Kidney tubule cell (primary cell): ENCODE data around the gene NID2.

ENCODE experiments used
- DNase-seq: peaks from one replicate; pipeline ENCODE4 v3.0.0-alpha.2; 2018; ENCODE audit warnings: low spot score

Gene NID2

DNA sequence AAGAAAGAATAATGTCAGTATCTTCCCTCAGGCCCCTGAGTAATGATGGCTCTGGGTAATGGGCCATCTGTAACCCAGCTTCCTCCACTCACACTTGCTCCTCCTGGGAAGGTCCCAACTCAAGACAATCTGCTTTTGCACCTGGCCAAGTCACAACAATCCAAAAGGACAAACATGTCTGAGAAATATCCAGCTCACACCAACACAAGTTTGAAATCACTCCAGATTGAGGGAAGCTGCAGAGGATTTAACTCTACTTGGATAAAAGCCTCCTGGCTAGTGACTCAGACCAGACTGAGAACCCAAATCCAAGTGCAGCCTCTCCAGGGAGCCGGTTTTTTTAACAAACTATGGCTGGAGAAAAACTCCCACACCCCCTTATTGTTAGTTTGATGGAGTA, 45.3 kb downstream of the NID2 start:
- DNase-seq = no peak

DNA sequence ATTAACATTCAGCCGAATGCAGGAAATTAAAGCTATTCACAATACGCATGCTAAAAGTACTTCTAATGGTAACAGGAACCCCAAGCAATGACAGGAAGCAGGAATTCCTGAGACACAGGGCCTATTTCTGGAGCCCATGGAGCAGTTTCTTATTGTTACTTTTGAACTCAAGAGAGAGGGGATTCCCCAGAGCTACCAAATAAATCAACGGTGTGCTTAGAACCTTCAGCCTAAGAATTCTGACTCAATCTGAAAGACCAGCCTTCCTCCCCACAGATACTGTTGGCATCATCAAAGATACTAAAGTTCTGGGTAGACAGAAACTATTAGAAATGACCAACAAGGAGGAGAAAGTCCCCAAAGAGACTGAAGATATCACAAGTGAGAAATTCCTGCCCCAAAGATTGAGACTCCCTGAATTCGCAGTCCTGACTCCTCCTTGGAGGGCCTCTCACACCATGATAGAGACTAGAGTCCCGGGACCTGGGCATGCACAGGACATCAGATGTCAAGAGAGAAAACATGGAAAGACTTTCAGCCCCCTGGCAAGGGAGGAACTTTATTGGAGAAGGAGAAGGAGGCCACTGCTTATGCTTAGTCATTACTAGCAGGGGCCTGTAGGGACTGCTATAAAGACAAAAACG, 46.8 kb downstream of the NID2 start:
- DNase-seq = peak; percentile 30

DNA sequence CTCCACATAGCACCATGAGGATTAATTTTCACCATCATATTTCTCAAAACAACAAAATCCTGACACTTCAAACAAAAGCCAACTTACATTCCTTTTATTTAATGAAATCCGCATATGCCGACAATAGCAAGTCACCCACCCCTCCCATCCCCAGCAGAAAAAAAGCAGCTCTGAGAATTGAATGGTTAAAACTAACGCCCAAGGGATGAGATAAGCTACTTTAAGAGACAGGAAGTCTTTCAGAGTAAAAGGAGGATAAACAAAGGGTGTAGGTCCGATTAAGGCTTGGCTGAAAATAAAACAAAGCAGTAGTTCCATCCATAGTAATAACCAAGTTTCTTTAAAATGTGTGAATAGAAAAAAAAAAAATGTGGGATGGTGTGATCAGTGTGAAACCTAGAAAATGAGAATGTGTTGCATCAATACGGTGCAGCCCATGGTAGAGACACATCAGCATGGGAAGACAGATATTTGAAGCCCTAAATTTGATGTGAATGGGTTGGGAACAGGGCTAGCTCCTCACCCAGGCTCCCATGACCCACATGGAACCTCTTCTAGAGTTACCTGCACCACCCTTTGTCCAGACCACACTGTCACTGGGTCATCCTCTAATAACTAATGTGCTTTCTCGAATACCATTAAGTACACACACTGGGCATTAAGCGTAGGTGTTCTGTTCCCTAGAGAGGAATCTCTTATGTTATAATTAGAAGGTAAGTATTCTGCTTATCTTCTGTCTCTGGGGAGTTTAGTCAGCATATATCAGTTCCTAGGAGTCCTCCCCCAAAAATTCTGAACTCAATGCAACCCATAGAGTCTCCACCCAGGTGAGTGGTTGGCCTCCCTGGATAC, 47.8 kb downstream of the NID2 start:
- no peak for DNase-seq

DNA sequence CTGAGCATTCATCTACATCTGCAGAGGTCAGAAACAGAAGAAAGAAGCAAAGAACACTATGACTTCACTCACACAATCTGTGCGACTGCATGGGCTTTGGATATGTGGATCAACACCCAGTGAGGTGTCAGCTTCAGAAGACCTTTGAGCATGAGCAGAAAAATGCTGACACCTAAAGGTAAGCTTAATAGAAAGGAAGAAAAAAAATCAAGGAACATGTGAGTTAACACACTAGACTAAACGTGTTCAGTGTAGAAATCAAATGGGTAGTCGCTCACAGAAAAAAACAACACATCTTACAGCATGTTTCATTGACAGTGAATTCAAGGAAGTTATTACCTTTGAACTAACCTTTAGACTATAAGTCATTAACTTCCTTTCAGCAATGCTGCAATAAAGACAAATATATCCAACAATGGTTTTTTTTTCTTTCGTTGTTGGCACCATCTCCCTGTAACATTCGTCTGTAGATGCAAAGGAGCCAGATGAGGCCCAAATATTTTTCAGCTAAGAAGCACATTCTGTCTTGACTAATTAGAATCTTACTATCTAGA, 48.6 kb downstream of the NID2 start:
- no peak for DNase-seq

DNA sequence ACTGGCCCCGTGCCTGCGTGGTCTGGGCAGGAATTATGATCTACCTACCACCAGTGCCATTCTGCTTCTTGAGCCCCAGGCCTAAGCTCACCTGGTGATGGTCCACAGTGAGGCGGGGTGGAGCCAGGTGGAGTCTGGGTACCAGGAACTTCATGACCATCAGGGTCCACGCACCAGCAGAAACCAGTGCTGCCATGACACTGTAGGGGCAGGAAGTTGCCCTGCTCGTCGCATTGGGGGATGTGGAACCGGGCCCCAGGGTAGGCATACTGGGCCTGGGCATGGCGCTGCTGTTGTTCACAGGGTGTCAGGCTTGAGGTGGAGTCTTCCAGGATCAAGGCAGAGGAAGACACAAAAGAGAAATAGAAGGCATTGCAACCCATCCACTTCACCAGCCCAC, 49.9 kb downstream of the NID2 start:
- no peak for DNase-seq

DNA sequence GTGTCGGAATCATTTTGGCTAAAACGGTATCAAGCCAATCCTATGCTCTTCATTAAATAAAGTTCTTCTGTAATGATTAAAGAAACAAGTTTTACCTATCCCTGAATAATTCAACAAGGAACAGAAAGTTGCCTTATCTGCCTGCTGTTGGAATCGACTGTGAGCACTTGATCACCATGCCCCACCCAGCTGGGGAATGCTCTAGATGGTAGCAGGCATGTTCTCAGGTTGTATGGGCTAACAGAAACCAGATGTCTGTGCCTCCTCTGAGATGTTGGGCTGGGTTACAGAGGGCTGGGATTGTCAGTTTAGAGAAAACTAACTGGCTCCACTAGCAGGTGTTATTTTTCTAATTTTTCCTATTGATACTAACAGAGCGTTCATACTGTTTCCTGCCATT, 50.6 kb downstream of the NID2 start:
- DNase-seq = no peak

DNA sequence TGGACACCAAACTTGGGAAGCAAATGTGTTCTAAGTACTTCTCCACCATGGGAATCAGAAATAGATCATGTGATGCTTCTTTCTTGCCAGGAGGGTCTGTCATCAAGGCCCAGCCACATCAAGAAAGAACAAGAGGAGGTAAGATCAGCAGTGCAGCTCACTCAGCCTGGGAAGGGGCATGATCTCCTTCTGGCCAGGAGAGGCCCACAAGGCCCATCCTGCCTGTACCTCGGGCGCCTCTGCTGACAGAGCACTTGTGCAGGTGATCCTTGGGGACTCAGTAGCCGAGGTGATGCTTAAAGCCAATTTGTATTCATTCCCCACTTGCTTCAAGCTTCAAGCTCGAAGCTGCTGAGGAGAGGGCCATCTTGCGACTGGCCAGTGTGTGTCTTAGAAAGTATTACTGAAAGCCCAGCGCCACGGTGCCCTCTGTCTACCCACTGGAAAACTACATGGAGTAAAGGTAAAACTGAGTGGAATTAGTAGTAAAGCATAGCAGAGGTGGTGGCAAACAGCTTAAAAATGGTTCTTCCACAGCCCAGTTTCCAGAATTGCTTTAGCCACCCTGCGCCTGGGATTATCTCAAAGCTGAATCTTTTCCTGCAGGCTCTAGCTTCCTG, 53.3 kb downstream of the NID2 start:
- peak; percentile 21 for DNase-seq

DNA sequence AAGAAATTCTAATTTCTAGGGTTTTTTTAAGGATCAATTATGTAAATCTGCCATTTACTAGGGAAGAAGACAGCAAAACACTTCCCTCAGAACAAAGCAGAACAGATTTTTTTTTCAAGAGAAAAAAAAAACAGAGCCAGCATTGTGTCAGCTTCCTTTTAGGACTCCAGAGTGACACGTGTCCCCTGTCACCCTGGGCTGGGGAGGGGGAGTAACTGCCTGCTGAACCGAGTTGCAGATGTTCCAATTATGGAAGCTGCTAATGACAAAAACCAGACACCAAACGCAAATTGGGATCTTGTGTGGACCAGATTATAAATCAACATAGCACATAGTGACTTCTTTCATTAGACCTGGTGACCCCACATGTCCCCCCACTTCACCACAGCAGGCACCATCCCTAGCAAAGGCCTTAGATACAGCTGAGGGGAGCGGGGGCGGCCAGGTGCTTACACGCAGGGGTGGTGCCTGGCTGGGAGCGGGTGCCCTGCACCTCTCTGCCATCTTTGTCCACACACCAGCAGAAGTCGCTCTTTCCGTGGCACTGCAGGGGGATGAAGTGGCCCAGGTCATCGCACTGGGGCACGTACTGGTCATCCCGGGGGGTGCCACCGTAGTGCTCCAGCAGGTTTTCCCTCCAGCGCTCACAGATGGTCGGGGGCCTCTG, 54.1 kb downstream of the NID2 start:
- no peak for DNase-seq

DNA sequence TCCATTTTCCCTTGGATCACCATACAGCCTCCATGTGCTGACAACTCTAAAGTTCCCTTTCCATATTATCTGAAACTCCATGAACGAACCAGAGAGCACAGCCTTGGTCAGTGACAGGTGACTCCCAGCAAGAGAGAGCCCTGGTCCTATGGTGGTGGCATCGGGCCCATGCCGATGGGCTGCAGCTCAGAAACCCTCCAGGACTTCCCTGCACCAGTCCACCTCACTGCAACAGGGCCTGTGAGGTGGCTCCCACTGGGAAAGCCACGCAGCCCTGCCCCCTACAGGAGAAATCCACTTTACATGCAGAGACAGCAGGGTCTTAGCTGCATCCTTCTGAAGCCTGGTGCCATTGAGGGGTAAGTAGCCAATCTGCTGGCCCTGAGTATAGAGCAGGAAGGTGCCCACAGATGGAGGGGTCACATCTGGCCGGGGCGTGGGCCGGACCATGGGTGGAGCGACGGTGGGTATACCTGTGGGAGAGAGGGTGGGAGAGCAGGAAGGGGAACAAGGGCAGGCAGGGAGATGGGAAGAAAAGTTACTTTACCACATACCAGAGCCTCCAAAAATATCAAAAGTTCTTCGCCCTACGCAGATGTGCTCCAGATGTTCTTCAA, 54.8 kb downstream of the NID2 start:
- DNase-seq = no peak

DNA sequence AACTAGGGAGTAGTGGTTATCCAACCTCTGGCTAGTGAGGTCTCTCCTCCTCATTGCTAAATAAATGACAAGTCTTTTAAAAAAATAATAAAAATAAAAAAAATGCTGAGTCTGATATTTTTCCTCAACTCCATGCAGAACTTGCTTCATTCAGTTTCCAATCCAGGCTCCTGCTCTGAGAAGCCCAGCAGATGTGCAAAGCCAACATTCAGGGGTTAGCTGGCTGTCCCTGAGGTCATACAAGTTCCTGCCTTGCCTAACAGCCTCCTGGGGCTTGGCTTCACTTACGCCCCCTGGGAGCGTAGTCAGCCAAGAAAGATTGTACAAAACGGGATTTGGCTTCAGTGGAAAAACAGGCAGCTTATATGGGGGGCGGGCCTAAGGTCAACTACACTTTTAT, 56.2 kb downstream of the NID2 start:
- no peak for DNase-seq

DNA sequence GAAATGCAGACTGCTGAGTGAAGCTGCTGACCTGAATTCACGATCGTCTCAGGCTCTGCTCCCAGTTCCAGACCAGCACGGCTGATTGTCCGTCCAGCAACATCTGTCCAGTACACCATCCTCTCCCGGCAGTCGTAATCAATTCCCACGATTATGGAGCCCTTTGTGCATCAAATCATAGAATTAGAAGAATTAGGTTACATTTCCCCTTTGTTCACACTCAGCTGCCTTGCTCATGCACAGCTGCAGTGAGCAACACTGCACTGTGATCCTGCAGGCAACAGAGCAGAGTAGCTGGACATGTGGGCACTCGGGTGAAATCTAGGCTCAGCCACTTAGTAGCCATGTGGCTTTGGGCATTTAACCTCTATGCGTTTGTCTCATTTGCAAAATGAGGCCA, 57.3 kb downstream of the NID2 start:
- DNase-seq = no peak

DNA sequence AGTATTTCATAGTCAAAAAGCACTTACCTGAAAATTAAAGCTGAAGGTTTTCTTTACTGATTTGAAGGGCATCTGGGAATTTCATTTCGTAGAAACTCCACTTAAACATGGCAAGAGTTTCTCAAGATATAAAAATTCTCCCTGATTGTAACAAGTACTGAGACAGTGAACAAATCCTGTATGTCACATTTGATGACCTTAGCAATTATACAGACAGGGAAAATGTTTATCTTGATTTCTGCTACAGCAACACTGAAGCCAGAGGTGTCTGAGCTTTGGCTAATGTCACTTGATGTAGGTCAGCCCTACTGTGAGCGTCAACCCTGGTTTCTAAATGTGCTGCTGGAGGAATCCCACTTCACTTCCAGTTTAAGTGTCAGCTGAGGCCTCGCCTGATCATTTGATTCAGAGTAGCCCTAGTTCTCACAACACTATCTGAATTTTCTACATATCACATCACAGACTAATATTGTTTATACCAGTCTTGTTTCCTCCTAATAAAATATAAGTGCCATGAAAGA, 58.6 kb downstream of the NID2 start:
- no peak for DNase-seq

DNA sequence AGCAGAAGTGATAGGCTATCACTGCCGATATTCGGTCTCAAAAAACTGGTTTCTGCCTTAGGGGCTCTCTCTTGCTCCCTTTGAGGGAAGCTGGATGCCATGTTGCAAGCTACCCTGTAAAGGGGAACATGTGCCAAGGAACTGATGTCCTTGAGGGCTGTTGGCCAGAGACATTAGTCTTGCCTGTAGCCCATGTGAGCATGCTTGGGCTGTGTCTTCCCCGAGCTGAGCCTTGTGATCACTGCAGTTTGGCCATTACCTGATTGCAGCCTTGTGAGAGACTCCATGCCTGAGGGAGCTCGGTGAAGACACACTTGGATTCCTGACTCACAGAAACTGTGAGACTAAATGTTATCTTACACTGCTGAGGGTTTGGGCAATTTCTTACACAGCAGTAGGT, 60.7 kb downstream of the NID2 start:
- no peak for DNase-seq

DNA sequence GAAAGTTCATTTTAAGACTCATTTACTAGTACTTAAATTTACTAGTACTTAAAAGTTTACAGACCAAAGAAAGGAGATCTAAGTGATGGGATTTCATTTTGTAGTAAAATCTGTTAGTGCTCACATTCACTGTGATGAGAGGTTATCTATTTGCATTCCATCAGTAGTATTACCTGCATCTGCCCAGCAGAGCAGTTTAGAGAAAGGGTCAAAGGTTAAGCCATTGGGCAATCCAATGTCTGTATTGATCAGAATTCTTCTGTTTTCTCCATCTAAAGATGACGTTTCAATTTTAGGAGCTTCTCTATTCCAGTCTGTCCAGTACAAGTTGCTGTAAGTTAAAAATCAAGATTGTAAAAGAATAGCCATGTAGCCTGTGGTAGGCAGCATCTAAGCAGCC, 61.2 kb downstream of the NID2 start:
- DNase-seq = no peak

DNA sequence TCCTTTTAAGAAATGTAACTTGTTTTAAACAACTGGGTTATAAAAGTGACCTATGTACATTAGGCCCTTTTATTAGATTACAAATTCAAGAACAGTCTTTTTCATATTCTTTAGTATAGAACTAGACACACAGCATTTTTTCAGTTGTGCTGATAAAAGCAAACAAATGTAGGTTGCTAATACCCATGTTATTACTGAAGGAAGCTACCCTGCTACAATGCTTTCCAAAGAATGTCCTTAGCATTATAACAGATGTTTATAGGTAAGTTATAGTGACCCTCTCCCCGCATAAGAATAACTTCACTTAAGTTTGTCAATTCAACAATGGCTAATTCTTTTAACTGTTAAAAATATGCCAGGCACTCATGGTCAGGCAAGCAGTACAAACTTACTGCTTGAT, 61.6 kb downstream of the NID2 start:
- DNase-seq = no peak

DNA sequence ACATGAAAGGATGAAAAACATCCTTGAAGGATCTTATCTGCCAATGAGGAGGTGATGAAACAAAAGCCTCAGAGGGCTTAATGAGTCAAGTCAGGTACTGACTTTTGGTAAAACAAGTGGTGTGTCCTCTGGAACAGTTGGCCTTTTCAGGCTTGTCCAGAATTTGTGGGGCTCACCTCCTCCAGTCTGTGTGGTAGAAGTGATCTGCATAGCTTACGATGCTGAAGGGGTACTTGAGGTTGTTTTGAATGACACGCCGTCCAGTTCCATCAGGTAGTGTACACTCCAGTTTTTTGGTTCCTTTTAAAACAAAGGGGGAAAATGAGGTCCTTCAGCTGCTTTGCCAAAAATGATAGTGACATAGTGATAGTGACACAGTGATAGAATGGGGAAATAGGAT, 62.5 kb downstream of the NID2 start:
- DNase-seq = no peak

DNA sequence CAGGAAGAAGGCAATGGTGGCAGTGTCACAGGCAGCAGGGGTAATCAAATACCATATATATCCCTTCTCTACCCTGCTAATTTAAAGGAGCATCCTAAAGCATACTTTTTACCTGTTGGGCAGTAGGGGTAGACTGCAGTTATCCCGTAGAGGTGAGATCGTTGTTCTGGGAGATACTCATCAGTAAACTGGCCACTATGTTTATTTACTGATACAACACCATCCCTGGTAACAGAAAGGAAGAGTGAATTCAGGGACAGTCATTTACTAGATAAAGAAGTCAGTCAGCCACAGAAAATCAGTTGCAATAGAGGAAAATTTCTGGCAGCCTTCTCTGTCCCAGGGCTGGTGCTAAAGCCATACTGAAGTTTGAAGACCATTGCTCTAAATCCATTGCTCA, 63.2 kb downstream of the NID2 start:
- no peak for DNase-seq

DNA sequence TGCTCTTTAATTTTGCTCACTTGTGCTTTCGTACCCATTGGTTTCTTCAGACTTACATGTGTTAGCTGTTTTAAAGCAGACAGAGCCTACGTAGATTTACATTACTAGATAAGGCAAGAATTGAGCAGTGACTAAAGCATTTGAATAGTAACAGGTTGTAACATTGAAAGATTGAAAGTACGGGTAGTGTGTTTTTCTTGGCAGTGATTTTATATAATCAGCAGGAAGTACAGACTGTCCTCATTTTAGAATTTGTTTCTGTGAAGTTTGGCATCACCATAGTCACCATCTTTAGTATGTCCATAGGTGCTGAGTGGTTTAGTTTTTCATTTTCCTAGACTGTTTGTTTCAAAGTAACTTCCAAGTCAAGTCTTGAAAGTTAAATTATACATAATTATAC, 65.5 kb downstream of the NID2 start:
- no peak for DNase-seq

DNA sequence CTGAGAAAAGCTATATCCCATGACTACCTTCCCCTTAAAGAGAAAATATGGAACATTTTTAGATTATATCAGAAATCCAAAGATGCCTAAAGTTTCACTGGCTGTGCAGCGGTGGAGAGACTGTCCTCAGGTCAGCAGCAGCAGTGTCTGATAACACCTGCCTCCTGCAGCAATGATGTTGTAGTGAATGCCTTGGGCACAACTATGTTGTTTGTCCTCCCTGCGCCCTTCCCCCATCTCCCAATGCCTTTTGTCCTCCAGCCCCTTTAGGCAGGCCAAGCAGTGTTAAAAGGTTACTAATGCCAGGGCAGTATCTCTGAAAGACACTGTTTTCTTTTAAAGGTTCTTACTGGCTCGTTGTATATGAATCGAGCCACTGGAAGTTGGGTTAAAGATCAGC, 66.3 kb downstream of the NID2 start:
- no peak for DNase-seq

DNA sequence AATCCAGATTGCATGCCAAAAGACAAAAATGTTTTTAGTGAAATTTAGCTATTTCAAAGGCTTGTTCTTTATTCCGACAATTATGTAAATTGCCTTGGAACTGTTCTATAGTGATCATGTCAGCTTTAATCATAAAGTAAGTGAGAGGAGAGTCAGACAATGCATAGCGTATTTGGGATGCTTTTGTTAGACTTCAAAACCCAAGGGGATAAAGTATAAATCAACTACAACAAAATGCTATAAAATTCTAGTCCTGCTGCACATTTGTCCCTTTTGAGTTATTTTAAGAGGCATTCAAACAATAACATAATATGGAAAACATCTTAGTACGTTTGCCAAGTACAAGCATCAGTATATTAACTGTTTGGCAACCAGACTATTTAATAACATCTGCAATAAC, 68.2 kb downstream of the NID2 start:
- DNase-seq = no peak

DNA sequence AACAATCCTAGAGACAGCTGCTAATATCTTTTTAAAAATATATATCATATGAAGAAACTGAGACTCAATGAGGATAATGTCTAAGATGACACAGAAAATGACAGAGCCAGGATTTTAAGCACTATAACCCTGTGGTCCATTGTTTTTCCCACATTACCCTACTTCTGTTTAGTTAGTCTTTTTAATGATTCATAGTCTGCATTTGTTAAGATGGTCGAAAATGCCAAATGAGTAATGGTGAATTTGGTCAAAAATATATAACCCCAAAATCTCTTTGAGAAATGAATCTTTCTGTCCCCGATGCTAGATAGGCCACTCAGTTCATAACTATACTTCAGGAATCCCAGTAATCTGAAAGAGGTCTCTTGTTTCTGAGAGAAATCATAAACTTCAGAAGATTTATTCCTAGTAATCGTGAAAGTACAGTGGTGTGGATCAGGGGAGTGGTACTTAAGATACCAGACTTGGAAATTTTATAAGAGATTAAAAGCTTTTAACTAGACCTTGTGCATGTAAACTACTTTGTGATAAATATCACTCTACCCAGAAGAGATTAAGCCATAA, 68.8 kb downstream of the NID2 start:
- DNase-seq = no peak

DNA sequence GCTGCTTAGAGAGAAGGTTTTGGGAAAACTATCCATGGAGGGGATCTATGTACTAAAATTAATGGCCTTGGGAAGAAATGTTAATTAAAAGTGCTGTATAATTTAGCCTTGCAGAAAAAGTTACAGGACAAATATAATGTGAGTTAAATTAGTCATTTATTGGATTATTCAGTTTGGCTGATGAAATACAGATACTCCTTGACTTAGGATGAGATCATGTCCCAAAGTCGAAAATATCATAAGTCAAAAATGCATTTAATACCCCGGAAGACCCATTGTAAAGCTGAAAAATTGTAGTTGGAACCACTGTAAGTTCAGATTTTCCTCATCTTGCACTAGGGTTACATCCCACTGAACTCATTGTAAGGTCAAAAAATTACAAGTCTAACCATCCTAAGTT, 69.8 kb downstream of the NID2 start:
- no peak for DNase-seq
